PC-3 (cell line): ENCODE measurements around the gene KDM1A. TPM values are rescaled to one million over a fixed set of nuclear protein-coding genes. Genes with fewer than 3 reads are reported as not detected.

ENCODE experiments used
- ATAC-seq: fragments of 200-7000 bp; cut with Tn5 transposase; 2 replicates; pipeline ENCODE4 v1.9.1; 2020; ENCODE audit warnings: mild to moderate bottlenecking, moderate library complexity
- BruUV-seq: library from RNA; stranded (reverse); fragments of 400-500 nt; replicated peaks from 2 replicates; lab custom pipeline; 2021; lab: Mats Ljungman, UMichigan
- CTCF ChIA-PET: fragments of 300-600 bp; sonication (Branson Sonifier 250); formaldehyde crosslinking; loops from one replicate; lab custom pipeline; 2022; ENCODE audit warnings: antibody characterized with exemption; lab: Charles Lee
- POLR2A ChIA-PET: fragments of 300-600 bp; sonication (Branson Sonifier 250); formaldehyde crosslinking; loops from one replicate; lab custom pipeline; 2022; ENCODE audit warnings: antibody characterized with exemption; ENCODE audit not compliant: unreplicated experiment; lab: Charles Lee
- DNase-seq: peaks from one replicate; pipeline ENCODE4 v3.0.0-alpha.2; 2015
- H2AFZ ChIP-seq: fragments of 300-600 bp; sonication (generic); 2 replicates; pipeline ENCODE4 v1.6.0; 2016; ENCODE audit warnings: antibody characterized with exemption, low read length
- H3F3A ChIP-seq: fragments of 300-600 bp; sonication (generic); one replicate; pipeline ENCODE4 v1.6.0; 2017; ENCODE audit warnings: antibody characterized with exemption, low read length, control low read depth, mild to moderate bottlenecking; ENCODE audit not compliant: unreplicated experiment
- H3K27ac ChIP-seq: fragments of 300-600 bp; sonication (generic); 2 replicates; pipeline ENCODE4 v1.5.1; 2016; ENCODE audit warnings: mild to moderate bottlenecking, low read length
- H3K27me3 ChIP-seq: fragments of 300-600 bp; sonication (generic); 2 replicates; pipeline ENCODE4 v1.6.1; 2016; ENCODE audit warnings: low read length, mixed read lengths
- H3K36me3 ChIP-seq: fragments of 300-600 bp; sonication (generic); 2 replicates; pipeline ENCODE4 v1.6.1; 2016; ENCODE audit warnings: low read depth, mixed run types, low read length, mixed read lengths
- H3K4me1 ChIP-seq: fragments of 300-600 bp; sonication (generic); 2 replicates; pipeline ENCODE4 v1.5.1; 2016; ENCODE audit warnings: low read length; ENCODE audit not compliant: insufficient read depth
- H3K4me2 ChIP-seq: fragments of 300-600 bp; sonication (generic); 2 replicates; pipeline ENCODE4 v1.6.0; 2016; ENCODE audit warnings: low read length
- H3K4me3 ChIP-seq: fragments of 300-600 bp; sonication (generic); 2 replicates; pipeline ENCODE4 v1.5.1; 2016; ENCODE audit warnings: mild to moderate bottlenecking, low read length, mixed read lengths
- H3K79me2 ChIP-seq: fragments of 300-600 bp; sonication (generic); 2 replicates; pipeline ENCODE4 v1.6.1; 2017; ENCODE audit warnings: low read length, mixed read lengths
- H3K9ac ChIP-seq: fragments of 300-600 bp; sonication (generic); 2 replicates; pipeline ENCODE4 v1.6.0; 2016; ENCODE audit warnings: mild to moderate bottlenecking, low read length
- H3K9me2 ChIP-seq: fragments of 300-600 bp; sonication (generic); replicated peaks from 2 replicates; pipeline ENCODE4 v1.6.1; 2016; ENCODE audit warnings: mixed run types, low read length, mixed read lengths
- H3K9me3 ChIP-seq: fragments of 300-600 bp; sonication (generic); 2 replicates; pipeline ENCODE4 v1.6.1; 2016; ENCODE audit warnings: low read length, mixed read lengths
- H4K20me1 ChIP-seq: fragments of 300-600 bp; sonication (generic); 2 replicates; pipeline ENCODE4 v1.6.1; 2016; ENCODE audit warnings: low read length, mixed read lengths
- CTCF ChIP-seq: fragments of 300-600 bp; sonication (generic); conservative IDR thresholded peaks from 2 replicates; pipeline ENCODE4 v1.5.1; 2017; ENCODE audit warnings: antibody characterized with exemption, low read depth, mild to moderate bottlenecking, low read length
- EZH2 ChIP-seq: fragments of 300-600 bp; sonication (generic); IDR thresholded peaks from one replicate; pipeline ENCODE4 v1.6.1; 2017; ENCODE audit warnings: antibody characterized with exemption, mild to moderate bottlenecking, low read length; ENCODE audit not compliant: unreplicated experiment
- EZH2phosphoT487 ChIP-seq: fragments of 300-600 bp; sonication (generic); IDR thresholded peaks from 2 replicates; pipeline ENCODE4 v1.6.1; 2018; ENCODE audit warnings: mild to moderate bottlenecking, antibody characterized with exemption, low read length, borderline replicate concordance
- intact Hi-C: fragments of 100-400 bp; cut with micrococcal nuclease; formaldehyde crosslinking; loops from 2 replicates; pipeline ENCODE4 v1.9.0; 2023
- total RNA-seq: library from RNA; depleted of rRNA; stranded (reverse); fragments of >200 nt; gene quantifications from 2 replicates; pipeline ENCODE4 v1.2.3, GENCODE V29; 2014

The KDM1A gene
- total RNA-seq, 1 experiment from 2014 or later, result 186 TPM

- H3K4me2 ChIP-seq, result no peak overlapping the region
- intact Hi-C loops, result loop anchor here (5.0 kb wide), 1 partner anchor 43 kb away; no protein-coding TSS in a partner anchor
- H3K27me3 ChIP-seq, result no peaks in the 10 kb centered on the region
- H3F3A ChIP-seq, result no peaks in the 10 kb centered on the region
- TF ChIP-seq CTCF (no peak), EZH2 (no peak), EZH2phosphoT487 (no peak)
- H3K79me2 ChIP-seq, result peaks cover 92% of the 10 kb centered on the region
- no peaks in the 10 kb centered on the region for H3K9me3 ChIP-seq
- H3K4me3 ChIP-seq, result no peak overlapping the region
- no peak overlapping the region for H3K9ac ChIP-seq
- no peak for DNase-seq
- H4K20me1 ChIP-seq, result peaks cover 2% of the 10 kb centered on the region; the same call in 1 of the 2 replicates
- ChIA-PET POLR2A (interaction anchor here (0.6 to 0.7 kb wide), 2 partner anchors 50 to 289 kb away, joined by 5 to 15 read pairs; no protein-coding TSS in a partner anchor), CTCF (no interaction called here)
- ATAC-seq, result no peak
- no peak overlapping the region for H2AFZ ChIP-seq
- H3K4me1 ChIP-seq, result peaks cover 2% of the 10 kb centered on the region; the same call in 1 of the 2 replicates
- H3K27ac ChIP-seq, result no peak overlapping the region
- no peaks in the 10 kb centered on the region for H3K9me2 ChIP-seq
- BruUV-seq, result no TSS peak
- no peaks in the 10 kb centered on the region for H3K36me3 ChIP-seq
Measured at GRCh38 chr1:23114424-23115079, 95.3 kb downstream of the KDM1A start.

DNA sequence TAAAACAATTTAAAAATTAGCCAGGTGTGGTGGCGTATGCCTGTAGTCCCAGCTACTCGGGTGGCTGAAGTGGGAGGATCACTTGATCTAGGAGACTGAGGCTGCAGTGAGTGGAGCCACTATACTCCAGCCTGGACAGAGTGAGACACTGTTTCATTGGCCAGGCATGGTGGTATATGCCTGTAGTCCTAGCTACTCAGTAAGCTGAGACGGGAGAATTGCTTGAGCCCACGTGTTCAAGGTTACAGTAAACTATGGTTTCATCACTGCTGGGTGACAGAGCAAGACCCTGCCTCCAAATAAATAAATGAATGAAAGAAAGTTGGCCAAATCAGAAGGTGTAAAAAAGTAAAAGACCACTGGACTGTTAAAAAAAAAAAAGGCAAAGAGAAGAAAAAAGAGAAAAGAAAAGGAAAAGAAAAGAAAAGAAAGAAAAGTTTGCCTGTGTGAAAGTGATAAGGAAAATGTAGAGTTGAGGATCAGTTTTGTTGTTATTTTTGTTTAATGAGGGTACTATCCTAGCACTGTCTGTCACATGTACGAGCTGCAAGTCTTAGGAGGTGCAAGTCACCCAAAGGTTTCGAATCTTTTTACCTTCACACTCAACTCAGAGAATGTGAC, 97.1 kb downstream of the KDM1A start:
- no peaks in the 10 kb centered on the region for H3K4me1 ChIP-seq
- CTCF ChIA-PET, result no interaction called here

More for the DNA sequence above, 97.1 kb downstream of the KDM1A start:
- Histone ChIP-seq H3K79me2 (peaks cover 94% of the 10 kb centered on the region), H3K36me3 (no peaks in the 10 kb centered on the region), H4K20me1 (no peaks in the 10 kb centered on the region), H3K4me2 (no peak overlapping the region), H3K9ac (no peak overlapping the region), H3K27ac (no peak overlapping the region), H2AFZ (no peak overlapping the region), H3K27me3 (no peaks in the 10 kb centered on the region), H3K4me3 (no peak overlapping the region), H3F3A (no peaks in the 10 kb centered on the region), H3K9me2 (no peaks in the 10 kb centered on the region), H3K9me3 (no peaks in the 10 kb centered on the region)
- BruUV-seq, result no TSS peak
- DNase-seq (no peak), ATAC-seq (no peak)
- POLR2A ChIA-PET, result no interaction called here
- no peak for TF ChIP-seq EZH2
- no peak for TF ChIP-seq CTCF
- no peak for TF ChIP-seq EZH2phosphoT487
- intact Hi-C loops, result loop anchor here (5.0 kb wide), 1 partner anchor 41 kb away; no protein-coding TSS in a partner anchor
